ENCODE data around the gene PHOX2A. TPM values are rescaled to one million over a fixed set of nuclear protein-coding genes. Genes with fewer than 3 reads are reported as not detected.
A peak's percentile ranks its signal among the peaks of the same experiment; 100 is the strongest.

PHOX2A gene
- total and polyA plus RNA-seq, 2 donors (not counting 1 experiment from before 2014, with no cell fraction given): not detected

GRCh38 chr11:72189455-72190250 lies 54.3 kb downstream of the PHOX2A start:
- DNase-seq (ENCODE audit: low read depth in 2 of 2): peak in 1 of 2 donors; percentile 43
- no peak overlapping the region for H3K4me2 ChIP-seq (ENCODE audit: extremely low read depth, insufficient read depth, low read length)
- H3K9me3 ChIP-seq (ENCODE audit: control insufficient read depth, insufficient read depth, low read depth, low read length): no peaks in the 10 kb centered on the region
- no peak overlapping the region for H3K27ac ChIP-seq (ENCODE audit: insufficient read depth, low read length)
- no peak overlapping the region for H3K4me3 ChIP-seq (replicated peaks in 1 of 4; ENCODE audit: control extremely low read depth in 1 of 4, insufficient read depth in 1 of 4, low read depth in 3 of 4, low read length in 4 of 4)
- H3K79me2 ChIP-seq (ENCODE audit: control insufficient read depth, insufficient read depth, low read length): no peaks in the 10 kb centered on the region
- no peak overlapping the region for H3K9ac ChIP-seq (ENCODE audit: insufficient read depth, low read length)
- H3K27me3 ChIP-seq (ENCODE audit: control insufficient read depth, insufficient read depth, low read length): no peaks in the 10 kb centered on the region
- H3K4me1 ChIP-seq (ENCODE audit: control insufficient read depth, extremely low read depth, insufficient read depth, low read length): no peaks in the 10 kb centered on the region
- TF ChIP-seq CTCF (conservative IDR thresholded peaks at IDR 0.05 in 1 of 2, IDR thresholded peaks at IDR 0.05 in 1 of 2; ENCODE audit: low read depth in 1 of 2, low read length in 2 of 2) (no peak), EZH2 (IDR thresholded peaks at IDR 0.05; ENCODE audit: low read length, missing control alignments) (no peak)
- no peaks in the 10 kb centered on the region for H3K36me3 ChIP-seq (ENCODE audit: control insufficient read depth, insufficient read depth, low read length)
- no peaks in the 10 kb centered on the region for H4K20me1 ChIP-seq (ENCODE audit: control insufficient read depth, extremely low read depth, insufficient read depth, low read length)
- H2AFZ ChIP-seq (ENCODE audit: low read length): no peak overlapping the region

Other genes with a start within 250 kb of the PHOX2A start
- 1.5 and 2.5 TPM in 2 replicates for gene IL18BP, start 245.3 kb downstream of the PHOX2A start, total RNA-seq
- gene IL18BP, start 245.3 kb downstream of the PHOX2A start, polyA plus RNA-seq: 2.5 and 5.3 TPM in 2 replicates
- 190 and 247 TPM in 2 replicates for gene NUMA1, start 163.6 kb downstream of the PHOX2A start, total RNA-seq
- gene NUMA1, start 163.6 kb downstream of the PHOX2A start, polyA plus RNA-seq: 59.0 and 61.6 TPM in 2 replicates
- 5.0 and 5.4 TPM in 2 replicates for gene LRRC51, start 163.3 kb downstream of the PHOX2A start, total RNA-seq
- gene LRRC51, start 163.3 kb downstream of the PHOX2A start, polyA plus RNA-seq: 6.9 and 8.9 TPM in 2 replicates
- 80.9 and 90.3 TPM in 2 replicates for gene LAMTOR1, start 140.9 kb downstream of the PHOX2A start, total RNA-seq
- gene LAMTOR1, start 140.9 kb downstream of the PHOX2A start, polyA plus RNA-seq: 137 and 183 TPM in 2 replicates
- gene TOMT, start 138.3 kb downstream of the PHOX2A start, total RNA-seq: not detected in 2 replicates
- gene TOMT, start 138.3 kb downstream of the PHOX2A start, polyA plus RNA-seq: not detected in 2 replicates
- 20.8 and 24.8 TPM in 2 replicates for gene ANAPC15, start 131.5 kb downstream of the PHOX2A start, total RNA-seq
- gene ANAPC15, start 131.5 kb downstream of the PHOX2A start, polyA plus RNA-seq: 97.2 and 174 TPM in 2 replicates
- 0.26 and 0.99 TPM in 2 replicates for gene FOLR3, start 108.5 kb downstream of the PHOX2A start, total RNA-seq
- gene FOLR3, start 108.5 kb downstream of the PHOX2A start, polyA plus RNA-seq: 1.4 TPM in 2 replicates
- not detected in 2 replicates for gene FOLR1, start 52.0 kb downstream of the PHOX2A start, total RNA-seq
- 0.14 and 0.15 TPM in 2 replicates for gene FOLR1, start 52.0 kb downstream of the PHOX2A start, polyA plus RNA-seq
- gene FOLR2, start 27.4 kb downstream of the PHOX2A start, total RNA-seq: not detected in 2 replicates
- not detected in 2 replicates for gene FOLR2, start 27.4 kb downstream of the PHOX2A start, polyA plus RNA-seq
- gene INPPL1, start 19.4 kb downstream of the PHOX2A start, total RNA-seq: 62.9 and 102 TPM in 2 replicates
- 60.3 and 76.9 TPM in 2 replicates for gene INPPL1, start 19.4 kb downstream of the PHOX2A start, polyA plus RNA-seq
- gene CLPB, start 190.4 kb upstream of the PHOX2A start, total RNA-seq: 22.3 and 34.2 TPM in 2 replicates
- gene CLPB, start 190.4 kb upstream of the PHOX2A start, polyA plus RNA-seq: 14.9 and 26.7 TPM in 2 replicates